K562 (cell line): ENCODE results near the gene PRRC2A. TPM values are rescaled to one million over a fixed set of nuclear protein-coding genes. Genes with fewer than 3 reads are reported as not detected.

Source experiments
- CSDE1 ChIP-seq, 2 experiments: fragments of 450-650 bp; IDR thresholded peaks; 2 replicates each; pipeline ENCODE4 v1.6.1; 2016; ENCODE audit warnings: mild to moderate bottlenecking in 1 of 2
- FOS ChIP-seq: IDR thresholded peaks from 3 replicates; pipeline ENCODE4 v1.6.1; 2011; ENCODE audit not compliant: insufficient read length; ENCODE audit errors: extremely low read depth
- FOXP1 ChIP-seq: sonication (generic); formaldehyde crosslinking; IDR thresholded peaks from 2 replicates; pipeline ENCODE4 v1.8.0; 2022; ENCODE audit warnings: mild to moderate bottlenecking, missing genetic modification reagents
- HNRNPL ChIP-seq: fragments of 200-400 bp; formaldehyde crosslinking; IDR thresholded peaks from 2 replicates; pipeline ENCODE4 v1.6.1; 2017; ENCODE audit warnings: low read depth, mild to moderate bottlenecking, low read length
- SIN3B ChIP-seq: fragments of 450-650 bp; IDR thresholded peaks from 2 replicates; pipeline ENCODE4 v1.6.1; 2017; ENCODE audit warnings: low read depth, mild to moderate bottlenecking, moderate library complexity
- TARDBP ChIP-seq: fragments of 450-650 bp; IDR thresholded peaks from 2 replicates; pipeline ENCODE4 v1.6.1; 2016
- ZNF12 ChIP-seq: sonication (generic); formaldehyde crosslinking; IDR thresholded peaks from 2 replicates; pipeline ENCODE4 v1.4.0; 2020; ENCODE audit warnings: mild to moderate bottlenecking, missing genetic modification reagents
- ZNF174 ChIP-seq: fragments of 250-450 bp; sonication (Bioruptor Pico); IDR thresholded peaks from 2 replicates; pipeline ENCODE4 v1.4.0; 2020; ENCODE audit warnings: mild to moderate bottlenecking
- polyA plus RNA-seq, 8 experiments: library from polyadenylated mRNA; depleted of rRNA in 4 of 8; stranded (reverse) in 5 of 8; unstranded in 3 of 8; fragments of >200 nt; fragmentation: Nextera tagmentation in 2 of 8; fragmentation: Illumina TruSeq in 1 of 8; extraction: Ambion mirVana in 2 of 8; extraction: Trizol in 1 of 8; gene quantifications; 2 replicates each; pipeline versions ENCODE4 v1.2.1 to v1.2.3, GENCODE V29; 2011 to 2014; ENCODE audit warnings: inconsistent platforms in 1 of 8, missing spikeins in 1 of 8
- total RNA-seq, 7 experiments: library from RNA; depleted of rRNA in 6 of 7; stranded (reverse); fragments of >200 nt in 6 of 7; fragmentation: Illumina TruSeq in 2 of 7; extraction: Trizol in 2 of 7; gene quantifications; 2 replicates each; pipeline versions ENCODE4 v1.2.1 to v1.2.3, GENCODE V29; 2011 to 2021; ENCODE audit warnings: low replicate concordance in 1 of 7
- TF ChIP-seq, protein P1 (sequence below): sonication (generic); formaldehyde crosslinking; IDR thresholded peaks from 2 replicates; pipeline ENCODE4 v1.8.1; 2023; ENCODE audit warnings: mild to moderate bottlenecking, missing genetic modification reagents
- TF ChIP-seq, protein P2 (sequence below): fragments of 450-650 bp; formaldehyde crosslinking; IDR thresholded peaks from 2 replicates; pipeline ENCODE4 v1.4.0; 2020; ENCODE audit warnings: mild to moderate bottlenecking, mixed read lengths
- TF ChIP-seq, protein P3 (sequence below), 2 experiments: fragments of 200-800 bp in 1 of 2; sonication (Bioruptor generic) in 1 of 2; sonication (generic) in 1 of 2; formaldehyde crosslinking in 1 of 2; IDR thresholded peaks in 1 of 2; conservative IDR thresholded peaks in 1 of 2; 2 replicates each; pipeline versions ENCODE4 v1.5.0 to v1.6.1; 2016 to 2020; ENCODE audit warnings: missing compliant biosample characterization in 1 of 2, missing genetic modification characterization in 1 of 2, missing genetic modification reagents in 1 of 2
- TF ChIP-seq, protein P4 (sequence below): sonication (generic); formaldehyde crosslinking; IDR thresholded peaks from 2 replicates; pipeline ENCODE4 v1.8.1; 2023; ENCODE audit warnings: missing genetic modification reagents, mild to moderate bottlenecking, borderline replicate concordance
- TF ChIP-seq, protein P5 (sequence below): fragments of 250-450 bp; sonication (Bioruptor Pico); IDR thresholded peaks from 2 replicates; pipeline ENCODE4 v1.9.0; 2021; ENCODE audit warnings: mild to moderate bottlenecking, inconsistent platforms

PRRC2A gene
- total and polyA plus RNA-seq, 9 of the 15 experiments (the other 6 are each of a cell fraction or from before 2014, with no cell fraction given), result 1.0 to 332 (median 63.0) TPM

- TF ChIP-seq FOS, result no peak
- peak; percentile 81 for TF ChIP-seq ZNF12 (CRISPR knock-in tag)
- TF ChIP-seq ZNF174 (CRISPR knock-in tag), result no peak
- TF ChIP-seq CSDE1 (IDR thresholded peaks at IDR 0.05), result no peak
- TF ChIP-seq TARDBP, result peak; percentile 88
- TF ChIP-seq, protein P1, sequence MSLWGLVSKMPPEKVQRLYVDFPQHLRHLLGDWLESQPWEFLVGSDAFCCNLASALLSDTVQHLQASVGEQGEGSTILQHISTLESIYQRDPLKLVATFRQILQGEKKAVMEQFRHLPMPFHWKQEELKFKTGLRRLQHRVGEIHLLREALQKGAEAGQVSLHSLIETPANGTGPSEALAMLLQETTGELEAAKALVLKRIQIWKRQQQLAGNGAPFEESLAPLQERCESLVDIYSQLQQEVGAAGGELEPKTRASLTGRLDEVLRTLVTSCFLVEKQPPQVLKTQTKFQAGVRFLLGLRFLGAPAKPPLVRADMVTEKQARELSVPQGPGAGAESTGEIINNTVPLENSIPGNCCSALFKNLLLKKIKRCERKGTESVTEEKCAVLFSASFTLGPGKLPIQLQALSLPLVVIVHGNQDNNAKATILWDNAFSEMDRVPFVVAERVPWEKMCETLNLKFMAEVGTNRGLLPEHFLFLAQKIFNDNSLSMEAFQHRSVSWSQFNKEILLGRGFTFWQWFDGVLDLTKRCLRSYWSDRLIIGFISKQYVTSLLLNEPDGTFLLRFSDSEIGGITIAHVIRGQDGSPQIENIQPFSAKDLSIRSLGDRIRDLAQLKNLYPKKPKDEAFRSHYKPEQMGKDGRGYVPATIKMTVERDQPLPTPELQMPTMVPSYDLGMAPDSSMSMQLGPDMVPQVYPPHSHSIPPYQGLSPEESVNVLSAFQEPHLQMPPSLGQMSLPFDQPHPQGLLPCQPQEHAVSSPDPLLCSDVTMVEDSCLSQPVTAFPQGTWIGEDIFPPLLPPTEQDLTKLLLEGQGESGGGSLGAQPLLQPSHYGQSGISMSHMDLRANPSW (CRISPR knock-in tag), result peak; percentile 88; the same call in 1 of the 2 replicates
- TF ChIP-seq, protein P2, sequence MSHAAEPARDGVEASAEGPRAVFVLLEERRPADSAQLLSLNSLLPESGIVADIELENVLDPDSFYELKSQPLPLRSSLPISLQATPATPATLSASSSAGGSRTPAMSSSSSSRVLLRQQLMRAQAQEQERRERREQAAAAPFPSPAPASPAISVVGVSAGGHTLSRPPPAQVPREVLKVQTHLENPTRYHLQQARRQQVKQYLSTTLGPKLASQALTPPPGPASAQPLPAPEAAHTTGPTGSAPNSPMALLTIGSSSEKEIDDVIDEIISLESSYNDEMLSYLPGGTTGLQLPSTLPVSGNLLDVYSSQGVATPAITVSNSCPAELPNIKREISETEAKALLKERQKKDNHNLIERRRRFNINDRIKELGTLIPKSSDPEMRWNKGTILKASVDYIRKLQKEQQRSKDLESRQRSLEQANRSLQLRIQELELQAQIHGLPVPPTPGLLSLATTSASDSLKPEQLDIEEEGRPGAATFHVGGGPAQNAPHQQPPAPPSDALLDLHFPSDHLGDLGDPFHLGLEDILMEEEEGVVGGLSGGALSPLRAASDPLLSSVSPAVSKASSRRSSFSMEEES (CRISPR knock-in tag), result no peak
- TF ChIP-seq, protein P3, sequence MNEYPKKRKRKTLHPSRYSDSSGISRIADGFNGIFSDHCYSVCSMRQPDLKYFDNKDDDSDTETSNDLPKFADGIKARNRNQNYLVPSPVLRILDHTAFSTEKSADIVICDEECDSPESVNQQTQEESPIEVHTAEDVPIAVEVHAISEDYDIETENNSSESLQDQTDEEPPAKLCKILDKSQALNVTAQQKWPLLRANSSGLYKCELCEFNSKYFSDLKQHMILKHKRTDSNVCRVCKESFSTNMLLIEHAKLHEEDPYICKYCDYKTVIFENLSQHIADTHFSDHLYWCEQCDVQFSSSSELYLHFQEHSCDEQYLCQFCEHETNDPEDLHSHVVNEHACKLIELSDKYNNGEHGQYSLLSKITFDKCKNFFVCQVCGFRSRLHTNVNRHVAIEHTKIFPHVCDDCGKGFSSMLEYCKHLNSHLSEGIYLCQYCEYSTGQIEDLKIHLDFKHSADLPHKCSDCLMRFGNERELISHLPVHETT (CRISPR knock-in tag; conservative IDR thresholded peaks at IDR 0.05 in 1 of 2, IDR thresholded peaks at IDR 0.05 in 1 of 2), result peak in 1 of 2 experiments; percentile 73; a peak in 2 of 4 replicates
- TF ChIP-seq SIN3B, result peak; percentile 51; the same call in 1 of the 2 replicates
- TF ChIP-seq, protein P4, sequence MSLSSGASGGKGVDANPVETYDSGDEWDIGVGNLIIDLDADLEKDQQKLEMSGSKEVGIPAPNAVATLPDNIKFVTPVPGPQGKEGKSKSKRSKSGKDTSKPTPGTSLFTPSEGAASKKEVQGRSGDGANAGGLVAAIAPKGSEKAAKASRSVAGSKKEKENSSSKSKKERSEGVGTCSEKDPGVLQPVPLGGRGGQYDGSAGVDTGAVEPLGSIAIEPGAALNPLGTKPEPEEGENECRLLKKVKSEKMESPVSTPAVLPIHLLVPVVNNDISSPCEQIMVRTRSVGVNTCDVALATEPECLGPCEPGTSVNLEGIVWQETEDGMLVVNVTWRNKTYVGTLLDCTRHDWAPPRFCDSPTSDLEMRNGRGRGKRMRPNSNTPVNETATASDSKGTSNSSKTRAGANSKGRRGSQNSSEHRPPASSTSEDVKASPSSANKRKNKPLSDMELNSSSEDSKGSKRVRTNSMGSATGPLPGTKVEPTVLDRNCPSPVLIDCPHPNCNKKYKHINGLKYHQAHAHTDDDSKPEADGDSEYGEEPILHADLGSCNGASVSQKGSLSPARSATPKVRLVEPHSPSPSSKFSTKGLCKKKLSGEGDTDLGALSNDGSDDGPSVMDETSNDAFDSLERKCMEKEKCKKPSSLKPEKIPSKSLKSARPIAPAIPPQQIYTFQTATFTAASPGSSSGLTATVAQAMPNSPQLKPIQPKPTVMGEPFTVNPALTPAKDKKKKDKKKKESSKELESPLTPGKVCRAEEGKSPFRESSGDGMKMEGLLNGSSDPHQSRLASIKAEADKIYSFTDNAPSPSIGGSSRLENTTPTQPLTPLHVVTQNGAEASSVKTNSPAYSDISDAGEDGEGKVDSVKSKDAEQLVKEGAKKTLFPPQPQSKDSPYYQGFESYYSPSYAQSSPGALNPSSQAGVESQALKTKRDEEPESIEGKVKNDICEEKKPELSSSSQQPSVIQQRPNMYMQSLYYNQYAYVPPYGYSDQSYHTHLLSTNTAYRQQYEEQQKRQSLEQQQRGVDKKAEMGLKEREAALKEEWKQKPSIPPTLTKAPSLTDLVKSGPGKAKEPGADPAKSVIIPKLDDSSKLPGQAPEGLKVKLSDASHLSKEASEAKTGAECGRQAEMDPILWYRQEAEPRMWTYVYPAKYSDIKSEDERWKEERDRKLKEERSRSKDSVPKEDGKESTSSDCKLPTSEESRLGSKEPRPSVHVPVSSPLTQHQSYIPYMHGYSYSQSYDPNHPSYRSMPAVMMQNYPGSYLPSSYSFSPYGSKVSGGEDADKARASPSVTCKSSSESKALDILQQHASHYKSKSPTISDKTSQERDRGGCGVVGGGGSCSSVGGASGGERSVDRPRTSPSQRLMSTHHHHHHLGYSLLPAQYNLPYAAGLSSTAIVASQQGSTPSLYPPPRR (CRISPR knock-in tag), result peak; percentile 94; the same call in 1 of the 2 replicates
- TF ChIP-seq HNRNPL, result 0 out of 2 replicates have a peak, but pooled peaks have one; percentile 37
- TF ChIP-seq, protein P5, sequence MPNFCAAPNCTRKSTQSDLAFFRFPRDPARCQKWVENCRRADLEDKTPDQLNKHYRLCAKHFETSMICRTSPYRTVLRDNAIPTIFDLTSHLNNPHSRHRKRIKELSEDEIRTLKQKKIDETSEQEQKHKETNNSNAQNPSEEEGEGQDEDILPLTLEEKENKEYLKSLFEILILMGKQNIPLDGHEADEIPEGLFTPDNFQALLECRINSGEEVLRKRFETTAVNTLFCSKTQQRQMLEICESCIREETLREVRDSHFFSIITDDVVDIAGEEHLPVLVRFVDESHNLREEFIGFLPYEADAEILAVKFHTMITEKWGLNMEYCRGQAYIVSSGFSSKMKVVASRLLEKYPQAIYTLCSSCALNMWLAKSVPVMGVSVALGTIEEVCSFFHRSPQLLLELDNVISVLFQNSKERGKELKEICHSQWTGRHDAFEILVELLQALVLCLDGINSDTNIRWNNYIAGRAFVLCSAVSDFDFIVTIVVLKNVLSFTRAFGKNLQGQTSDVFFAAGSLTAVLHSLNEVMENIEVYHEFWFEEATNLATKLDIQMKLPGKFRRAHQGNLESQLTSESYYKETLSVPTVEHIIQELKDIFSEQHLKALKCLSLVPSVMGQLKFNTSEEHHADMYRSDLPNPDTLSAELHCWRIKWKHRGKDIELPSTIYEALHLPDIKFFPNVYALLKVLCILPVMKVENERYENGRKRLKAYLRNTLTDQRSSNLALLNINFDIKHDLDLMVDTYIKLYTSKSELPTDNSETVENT (CRISPR knock-in tag), result peak; percentile 82; the same call in 1 of the 2 replicates
- 0 out of 2 replicates have a peak, but pooled peaks have one; percentile 62 for TF ChIP-seq FOXP1 (CRISPR knock-in tag)
Measured at GRCh38 chr6:31580807-31581433, 39.6 kb upstream of the PRRC2A start (continued).
